ENCODE data around the gene FMNL2. TPM values are rescaled to one million over a fixed set of nuclear protein-coding genes. Genes with fewer than 3 reads are reported as not detected.

FMNL2 gene
- total RNA-seq, 1 experiment from 2014 or later = 29.0 TPM

GRCh38 chr2:152425765-152426727 is 91.1 kb downstream of the FMNL2 start:
- Histone ChIP-seq H3K79me2 (ENCODE audit: low read depth) (peaks cover 90% of the 10 kb centered on the region), H3F3A (ENCODE audit: insufficient read depth, low read depth) (peaks cover 24% of the 10 kb centered on the region), H3K27ac (no peak overlapping the region), H3K9me3 (ENCODE audit: insufficient read depth, low read depth) (no peaks in the 10 kb centered on the region), H4K20me1 (ENCODE audit: insufficient read depth) (no peaks in the 10 kb centered on the region), H3K36me3 (ENCODE audit: low read depth) (0 out of 2 replicates have a peak, but pooled peaks cover 2% of the 10 kb centered on the region), H3K4me1 (replicated peaks; ENCODE audit: insufficient read depth) (peaks cover 20% of the 10 kb centered on the region), H3K4me3 (no peak overlapping the region), H3K4me2 (no peak overlapping the region), H3K27me3 (ENCODE audit: insufficient read depth, low read depth) (no peaks in the 10 kb centered on the region), H2AFZ (no peak overlapping the region), H3K9me2 (ENCODE audit: insufficient read depth) (no peaks in the 10 kb centered on the region)
- POLR2A ChIA-PET (ENCODE audit: unreplicated experiment) = no interaction called here
- CTCF ChIA-PET = interaction anchor here (0.6 kb wide), 1 partner anchor 158 kb away, joined by 3 read pairs; no protein-coding TSS in a partner anchor
- DNase-seq = no peak
- BruUV-seq (replicated peaks) = no TSS peak
- intact Hi-C loops (cut with micrococcal nuclease; ENCODE audit: unreplicated experiment) = no loop called here
- TF ChIP-seq CTCF (conservative IDR thresholded peaks at IDR 0.05) (no peak), EZH2 (IDR thresholded peaks at IDR 0.05; ENCODE audit: low read depth) (no peak)

GRCh38 chr2:152426801-152427200 is 91.8 kb downstream of the FMNL2 start:
- Histone ChIP-seq H3K27me3 (ENCODE audit: insufficient read depth, low read depth) (no peaks in the 10 kb centered on the region), H3K4me1 (replicated peaks; ENCODE audit: insufficient read depth) (peaks cover 21% of the 10 kb centered on the region), H2AFZ (no peak overlapping the region), H3K36me3 (ENCODE audit: low read depth) (0 out of 2 replicates have a peak, but pooled peaks cover 5% of the 10 kb centered on the region), H3F3A (ENCODE audit: insufficient read depth, low read depth) (peaks cover 25% of the 10 kb centered on the region), H3K4me3 (no peak overlapping the region), H3K9me3 (ENCODE audit: insufficient read depth, low read depth) (no peaks in the 10 kb centered on the region), H4K20me1 (ENCODE audit: insufficient read depth) (no peaks in the 10 kb centered on the region), H3K4me2 (no peak overlapping the region), H3K27ac (no peak overlapping the region), H3K79me2 (ENCODE audit: low read depth) (peaks cover 95% of the 10 kb centered on the region), H3K9me2 (ENCODE audit: insufficient read depth) (no peaks in the 10 kb centered on the region; the same call in 1 of the 2 replicates)
- no peak for DNase-seq
- intact Hi-C loops (cut with micrococcal nuclease; ENCODE audit: unreplicated experiment) = no loop called here
- no peak for TF ChIP-seq EZH2 (IDR thresholded peaks at IDR 0.05; ENCODE audit: low read depth)
- TF ChIP-seq CTCF (conservative IDR thresholded peaks at IDR 0.05) = no peak
- POLR2A ChIA-PET (ENCODE audit: unreplicated experiment) = no interaction called here
- CTCF ChIA-PET = no interaction called here
- no TSS peak for BruUV-seq (replicated peaks)

GRCh38 chr2:152427902-152428301 is 92.9 kb downstream of the FMNL2 start:
- H3K4me2 ChIP-seq = no peak overlapping the region
- H3K4me3 ChIP-seq = no peak overlapping the region
- H3K9me3 ChIP-seq (ENCODE audit: insufficient read depth, low read depth) = no peaks in the 10 kb centered on the region
- H3K36me3 ChIP-seq (ENCODE audit: low read depth) = 0 out of 2 replicates have a peak, but pooled peaks cover 5% of the 10 kb centered on the region
- peaks cover 22% of the 10 kb centered on the region for H3K4me1 ChIP-seq (replicated peaks; ENCODE audit: insufficient read depth)
- H3K9me2 ChIP-seq (ENCODE audit: insufficient read depth) = no peaks in the 10 kb centered on the region; the same call in 1 of the 2 replicates
- H3F3A ChIP-seq (ENCODE audit: insufficient read depth, low read depth) = peaks cover 21% of the 10 kb centered on the region
- no peaks in the 10 kb centered on the region for H3K27me3 ChIP-seq (ENCODE audit: insufficient read depth, low read depth)
- ChIA-PET CTCF (no interaction called here), POLR2A (ENCODE audit: unreplicated experiment) (no interaction called here)
- H2AFZ ChIP-seq = no peak overlapping the region
- H3K27ac ChIP-seq = no peak overlapping the region
- no peaks in the 10 kb centered on the region for H4K20me1 ChIP-seq (ENCODE audit: insufficient read depth)
- TF ChIP-seq EZH2 (IDR thresholded peaks at IDR 0.05; ENCODE audit: low read depth) = no peak
- no peak for TF ChIP-seq CTCF (conservative IDR thresholded peaks at IDR 0.05)
- no peak for DNase-seq
- intact Hi-C loops (cut with micrococcal nuclease; ENCODE audit: unreplicated experiment) = no loop called here
- BruUV-seq (replicated peaks) = no TSS peak
- H3K79me2 ChIP-seq (ENCODE audit: low read depth) = peaks cover 90% of the 10 kb centered on the region

Measured in PC-9 (cell line).